Islet of Langerhans (tissue), 1 donor: ENCODE data around the gene CSMD2.
"Not testable (repeated sequence)": the region's sequence is repeated elsewhere in the genome, so short reads cannot be mapped to it uniquely, and the experiment has no call there.

ENCODE experiments used
- FAIRE-seq: peaks from one replicate; lab custom pipeline; 2011; peaks lifted over from hg19 to GRCh38; lab: Jason Lieb, UNC

Gene CSMD2

DNA sequence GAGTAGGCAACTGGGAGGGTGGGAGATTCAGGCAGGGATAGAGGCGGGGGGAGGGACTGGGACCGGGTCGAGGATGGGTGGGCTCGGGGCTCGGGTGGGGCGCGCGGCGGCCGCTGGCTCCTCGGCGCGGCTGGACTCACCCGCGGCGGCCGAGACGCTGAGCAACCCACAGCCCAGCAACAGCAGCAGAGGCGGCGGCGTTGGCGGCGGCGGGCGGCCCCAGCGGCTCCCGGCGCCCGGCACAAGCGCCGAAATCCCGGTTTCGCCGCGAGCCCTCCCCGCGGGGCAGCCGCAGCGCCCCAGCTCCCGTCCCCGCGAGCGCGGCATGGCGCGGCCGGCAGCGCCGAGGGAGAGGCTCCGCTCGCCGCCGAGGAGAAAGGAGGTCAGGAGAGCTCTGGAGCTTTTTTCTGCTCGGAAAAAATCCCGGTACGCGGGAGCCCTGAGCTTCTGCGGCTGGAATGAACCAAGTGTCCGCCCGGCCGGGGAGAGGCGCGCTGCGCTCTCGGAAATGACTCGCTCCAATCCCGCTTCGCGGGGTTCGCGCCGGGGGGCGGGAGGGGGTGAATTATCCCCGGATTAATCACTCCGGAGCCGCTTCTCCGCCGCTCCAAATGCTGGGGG lies at the start of gene CSMD2:
CSMD2 (minus strand) TSS at position 460 of the 621 bp plus-strand sequence; CDS start at position 327, 133 bp downstream.
- FAIRE-seq = no peak

DNA sequence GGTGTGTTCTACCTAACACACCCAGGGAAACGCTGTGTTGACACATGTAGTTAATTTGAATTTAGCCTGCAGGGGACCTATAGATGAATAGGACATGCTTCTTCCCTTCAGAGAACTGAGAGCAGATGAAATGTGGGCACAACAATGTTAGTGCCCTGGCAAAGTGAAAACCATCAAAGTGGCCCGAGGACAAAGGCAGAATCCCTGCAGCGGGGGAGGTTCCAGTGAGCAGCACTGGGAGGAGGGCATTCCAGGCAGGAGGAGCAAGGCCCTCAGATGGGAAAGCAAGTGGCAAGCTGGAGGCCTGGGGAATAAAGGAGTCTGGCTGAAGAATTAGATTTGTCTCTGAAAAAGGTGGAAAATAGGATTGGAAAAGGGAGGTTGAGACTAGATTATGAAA lies 48.9 kb upstream of the CSMD2 start:
- FAIRE-seq = no peak

DNA sequence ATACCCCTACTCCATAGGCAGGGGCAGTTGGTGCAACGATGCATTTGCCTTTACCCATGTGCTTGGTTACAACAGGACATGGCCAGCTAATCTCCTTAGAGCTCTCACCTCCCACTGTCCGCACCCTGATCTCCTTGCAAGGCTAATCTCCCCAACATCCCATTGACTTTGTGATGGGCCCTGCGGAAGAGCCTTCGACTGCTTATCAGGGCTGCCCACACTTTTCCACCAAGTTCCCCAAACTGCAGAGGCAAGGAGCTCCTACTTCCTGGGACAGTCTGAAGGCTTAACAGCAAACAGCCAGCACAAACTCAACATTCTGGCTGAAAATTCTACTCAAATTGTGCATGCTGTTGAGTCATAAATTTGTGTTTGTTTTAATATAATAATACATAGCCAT lies 47.6 kb upstream of the CSMD2 start:
- FAIRE-seq = no peak

DNA sequence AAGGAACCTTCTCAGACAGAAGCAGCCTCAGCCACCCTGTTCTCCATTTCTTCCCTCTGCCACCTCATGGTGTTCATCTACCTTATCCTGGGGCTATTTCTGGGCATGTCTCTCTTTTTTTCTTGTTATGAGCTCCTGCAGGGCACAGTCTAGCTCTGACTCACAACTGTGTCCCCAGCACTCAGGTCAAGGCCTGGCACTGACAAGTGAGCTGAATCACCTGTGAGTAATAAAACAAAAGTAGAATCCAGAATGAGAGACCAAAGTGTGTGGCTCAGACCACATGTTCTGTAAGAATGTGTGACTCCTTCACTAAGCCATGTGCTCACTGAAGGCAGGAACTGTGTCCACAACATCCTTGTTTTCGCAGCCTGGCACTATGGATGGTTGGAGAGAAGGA lies 34.9 kb upstream of the CSMD2 start:
- FAIRE-seq = no peak

DNA sequence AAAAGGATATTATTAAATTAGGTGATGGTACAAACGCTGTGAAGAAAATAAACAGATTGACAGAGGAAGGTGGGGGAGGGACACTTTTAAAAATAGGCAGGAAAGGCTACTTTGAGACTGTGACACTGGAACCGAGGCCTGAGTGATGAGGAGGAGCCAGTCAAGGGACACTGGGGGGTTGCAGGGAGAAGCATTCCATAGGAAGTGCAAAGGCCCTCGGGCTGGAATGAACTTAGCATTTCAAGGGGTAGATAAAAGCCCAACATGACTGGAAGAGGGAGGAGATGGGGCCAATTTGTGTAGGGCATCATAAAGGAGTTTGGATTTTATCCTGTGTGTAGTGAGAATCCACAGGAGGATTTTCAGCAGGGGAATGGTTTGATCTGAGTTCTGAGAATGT lies 27.6 kb upstream of the CSMD2 start:
- FAIRE-seq = no peak

DNA sequence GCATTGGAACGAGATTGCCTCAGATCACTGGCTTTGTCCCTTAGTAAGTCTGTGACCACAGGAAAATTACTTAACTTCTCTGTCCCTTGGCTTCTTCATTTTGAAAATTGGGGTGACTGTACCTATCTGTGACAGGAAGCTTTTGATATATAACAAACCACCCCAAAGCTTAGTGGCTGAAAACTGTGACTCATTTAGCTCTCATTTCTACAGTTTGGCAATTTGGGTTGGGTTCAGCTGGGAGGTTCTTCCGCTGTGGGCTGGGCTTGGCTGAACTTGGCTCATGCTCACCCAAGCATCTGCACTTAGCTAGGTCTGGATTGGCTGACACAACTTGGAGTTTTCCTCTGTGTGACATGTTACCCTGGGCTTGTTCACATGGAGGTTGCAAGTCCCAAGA lies 25.7 kb upstream of the CSMD2 start:
- no peak for FAIRE-seq

DNA sequence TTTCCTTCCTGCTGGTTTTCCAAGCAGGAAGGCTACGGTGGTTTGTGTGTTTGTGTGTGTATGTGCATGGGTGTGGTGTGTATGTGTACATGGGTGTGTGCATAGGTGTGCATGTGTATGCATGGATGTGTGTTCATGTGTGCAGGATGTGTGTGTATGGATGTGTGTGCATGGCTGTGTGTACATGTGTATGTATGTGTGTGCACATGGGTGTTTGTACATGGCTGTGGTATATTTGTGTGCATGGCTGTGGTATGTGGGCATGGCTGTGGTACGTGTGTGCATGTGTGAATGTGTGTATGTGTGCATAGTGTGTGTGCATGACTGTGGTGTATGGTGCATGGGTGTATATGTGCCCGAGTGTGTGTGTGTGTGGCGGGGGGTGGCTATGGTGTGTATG lies 24.0 kb upstream of the CSMD2 start:
- FAIRE-seq = no peak

DNA sequence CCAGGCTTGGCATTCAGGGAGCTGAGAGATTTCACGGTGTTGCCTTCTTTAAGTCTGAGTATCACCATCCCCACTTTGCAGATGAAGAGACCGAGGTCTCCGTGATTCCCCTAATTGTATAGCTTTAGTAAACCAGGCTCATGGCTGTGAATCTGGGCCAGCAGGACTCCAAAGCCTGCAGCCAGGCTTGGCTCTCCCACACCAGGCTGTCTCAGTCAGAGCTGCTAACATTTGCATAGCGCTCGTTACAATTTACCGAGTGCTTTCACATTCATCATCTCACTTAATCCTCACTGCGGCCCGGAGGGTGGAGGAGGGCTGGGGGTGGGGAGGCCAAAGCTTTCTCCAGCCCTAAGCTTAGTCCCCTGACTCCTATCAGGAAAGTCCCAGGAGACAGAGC lies 23.4 kb upstream of the CSMD2 start:
- no peak for FAIRE-seq

DNA sequence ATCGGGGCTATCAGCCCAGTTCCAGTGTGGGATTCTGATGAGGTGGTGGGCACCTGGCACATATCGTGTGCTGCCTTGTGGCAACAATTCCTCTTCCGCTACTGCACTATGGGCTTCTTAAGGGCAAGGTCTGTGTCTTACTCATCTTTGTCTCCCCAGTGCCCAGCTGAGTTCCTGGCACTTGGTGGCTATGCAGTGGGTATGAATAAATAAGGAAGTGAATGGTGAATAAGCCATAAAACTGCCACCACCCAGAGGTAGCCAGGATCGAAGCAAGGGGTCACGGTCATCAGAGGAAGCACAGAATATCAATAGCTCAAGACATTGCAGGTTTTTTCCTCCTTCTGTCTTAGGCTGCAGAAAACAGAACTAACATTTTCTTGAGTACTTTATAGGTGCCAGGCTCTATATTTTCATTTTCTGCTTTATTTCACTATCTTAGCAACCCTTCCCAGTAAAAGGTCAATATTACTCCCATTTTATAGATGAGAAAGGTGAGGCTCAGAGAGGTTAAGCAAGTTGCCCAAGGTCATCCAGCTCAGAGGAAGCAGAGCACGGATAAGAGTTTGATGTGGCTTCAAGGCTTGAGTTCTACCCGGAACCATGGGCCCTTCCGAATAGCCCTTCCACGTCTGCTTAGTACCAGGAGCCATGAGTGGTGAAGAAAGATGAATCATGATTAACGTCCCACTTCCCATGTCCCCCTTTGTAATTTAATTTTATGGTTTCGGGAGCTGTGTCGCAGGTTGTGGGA lies 21.9 kb upstream of the CSMD2 start:
- FAIRE-seq = no peak

DNA sequence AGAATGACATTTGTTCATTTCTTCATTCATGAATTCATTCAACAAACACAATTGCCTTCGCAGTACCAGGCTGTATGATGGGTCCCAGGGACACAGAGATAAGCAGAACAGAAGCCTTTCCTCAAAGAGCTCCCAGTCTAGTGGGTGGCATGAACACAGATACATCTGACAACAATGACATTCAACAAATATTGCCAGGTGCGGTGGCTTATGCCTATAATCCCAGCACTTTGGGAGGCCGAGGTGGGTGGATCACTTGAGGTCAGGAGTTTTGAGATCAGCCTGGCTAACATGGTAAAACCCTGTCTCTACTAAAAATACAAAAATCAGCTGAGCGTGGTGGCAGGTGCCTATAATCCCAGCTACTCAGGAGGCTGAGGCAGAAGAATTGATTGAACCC lies 18.4 kb upstream of the CSMD2 start:
- FAIRE-seq = not testable (repeated sequence)

DNA sequence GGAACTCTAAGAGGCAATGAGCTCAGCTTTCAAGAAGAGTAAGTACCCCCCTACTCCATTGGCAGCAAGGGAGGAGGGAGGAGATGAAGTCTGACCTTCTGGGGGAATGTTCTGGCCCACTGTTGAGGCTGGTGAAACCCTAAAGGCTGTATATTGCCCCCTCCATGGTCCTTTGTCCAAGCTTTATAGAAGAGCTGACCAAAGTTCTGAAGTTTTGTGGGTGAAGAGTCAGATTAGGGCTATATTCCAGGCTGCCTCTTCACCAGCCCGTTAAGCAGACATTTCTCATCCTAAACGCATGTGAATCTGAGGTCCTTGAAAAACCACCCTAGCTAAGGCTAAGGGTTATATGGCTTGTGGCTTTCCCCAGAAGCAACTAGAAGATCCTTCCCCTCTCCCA lies 13.0 kb upstream of the CSMD2 start:
- no peak for FAIRE-seq

DNA sequence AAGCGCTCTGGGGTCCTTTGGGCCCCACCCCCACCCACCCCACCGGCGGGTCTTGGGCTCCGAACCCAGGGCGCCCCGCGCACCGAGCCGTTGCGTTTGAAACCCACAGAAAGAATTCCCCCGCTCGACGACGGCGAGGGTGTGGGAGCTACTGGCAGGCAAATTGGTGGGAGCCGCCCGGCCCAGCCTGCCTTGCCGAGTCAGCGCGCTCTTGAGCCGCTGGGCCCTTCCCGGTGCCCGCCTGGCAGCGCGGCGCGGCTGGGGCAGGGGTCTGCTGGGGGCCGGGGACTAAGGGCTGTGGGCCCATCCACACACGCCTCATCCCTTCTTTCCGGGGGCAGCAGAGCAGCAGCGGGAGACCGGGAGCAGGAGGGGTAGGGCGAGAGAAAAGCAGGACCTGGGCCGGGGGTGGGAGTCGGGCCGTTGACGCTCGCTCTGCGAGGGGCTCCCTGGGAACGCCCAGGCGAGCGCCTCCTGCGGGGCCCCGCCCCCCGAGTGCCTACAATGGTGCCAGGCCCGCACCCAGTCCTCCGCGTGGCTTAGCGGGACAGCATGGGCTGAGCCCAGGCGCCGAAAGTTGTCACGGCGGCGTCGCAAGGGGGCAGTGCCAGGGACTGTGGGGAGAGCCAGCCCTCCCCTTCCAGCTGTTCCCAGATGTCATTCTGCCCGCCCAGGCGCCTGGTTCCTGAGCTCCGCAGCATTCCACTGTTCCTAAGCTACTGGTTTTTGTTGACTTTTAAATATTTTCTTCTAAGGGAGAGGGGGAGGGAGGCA lies 12.0 kb upstream of the CSMD2 start, which contains the start of gene C1orf94:
C1orf94 (plus strand) TSS at position 78 of the 774 bp plus-strand sequence. CDS start 883 bp downstream, outside the sequence.
- FAIRE-seq = no peak

DNA sequence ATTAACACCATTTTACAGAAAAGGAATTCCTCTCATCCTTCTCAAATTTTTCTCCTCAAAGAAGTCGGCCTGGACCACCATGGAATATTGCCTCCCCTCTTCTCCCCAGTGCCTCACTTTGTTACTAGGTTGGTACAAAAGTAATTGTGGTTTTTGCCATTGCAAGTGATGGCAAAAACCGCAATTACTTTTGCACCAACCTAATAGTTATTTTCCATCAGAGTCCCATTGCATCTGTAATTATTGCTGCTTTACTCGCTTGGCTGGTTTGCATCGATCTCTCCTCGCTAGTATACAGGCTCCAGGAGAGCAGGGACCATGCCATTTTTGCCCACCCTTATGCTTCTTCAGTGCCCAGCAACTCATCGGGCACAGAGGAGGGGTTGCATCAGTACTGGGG lies 10.7 kb upstream of the CSMD2 start:
- no peak for FAIRE-seq

DNA sequence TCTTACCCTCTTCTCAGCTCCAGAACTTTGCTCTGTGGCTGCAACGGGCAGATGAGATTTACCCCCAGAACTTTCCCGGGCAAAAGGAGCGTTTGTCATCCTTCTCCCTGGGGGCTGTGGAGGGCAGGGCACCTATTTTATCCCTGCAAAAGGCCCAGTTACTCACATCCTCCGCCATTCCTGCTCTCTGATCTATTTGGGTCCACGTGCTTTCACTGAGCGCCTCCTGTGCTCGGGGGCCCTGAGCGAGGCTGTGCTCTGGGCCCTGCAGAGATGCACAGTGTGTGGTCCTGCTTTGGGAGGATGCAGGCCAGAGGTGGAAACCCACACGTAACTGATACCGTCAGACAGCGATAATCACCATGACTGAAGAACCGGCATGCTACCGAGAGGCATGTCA lies 2.4 kb upstream of the CSMD2 start:
- FAIRE-seq = no peak

DNA sequence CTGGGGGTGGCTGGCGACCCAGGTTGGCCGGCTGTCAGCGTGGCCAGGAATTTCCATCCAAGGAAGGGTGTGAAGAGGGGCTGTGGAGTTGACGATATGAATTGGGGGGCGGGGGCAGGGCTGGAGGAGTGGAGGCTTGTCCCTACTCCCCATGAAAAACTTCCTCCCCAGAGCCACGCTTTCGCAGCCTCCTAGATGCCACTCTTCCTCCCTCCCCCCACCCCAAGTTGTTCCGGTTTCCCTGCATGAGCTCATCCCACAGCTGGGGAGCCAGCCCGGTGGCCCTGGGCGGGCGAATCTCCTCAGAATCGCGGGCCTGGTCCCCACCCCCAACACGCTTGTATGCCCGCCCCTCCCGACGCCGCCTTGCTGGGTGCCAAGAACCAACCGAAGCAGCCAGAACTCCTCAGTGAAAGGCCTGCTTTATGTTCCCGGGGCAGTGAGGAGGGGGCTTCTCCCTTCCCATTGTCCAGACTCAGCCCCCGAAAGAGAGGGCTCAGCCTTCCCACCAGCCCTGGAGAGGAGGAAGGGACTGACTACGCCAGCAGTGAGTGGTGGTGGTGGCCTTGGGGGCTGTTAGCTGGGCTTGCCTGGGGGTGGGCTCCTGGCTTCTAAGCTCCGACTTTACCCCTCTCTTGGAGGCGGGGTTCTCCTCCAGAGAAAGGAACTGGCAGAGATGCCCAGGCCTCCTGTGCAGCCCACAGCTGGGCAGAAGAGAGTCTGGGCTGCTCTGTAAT lies 1.8 kb upstream of the CSMD2 start:
- no peak for FAIRE-seq

DNA sequence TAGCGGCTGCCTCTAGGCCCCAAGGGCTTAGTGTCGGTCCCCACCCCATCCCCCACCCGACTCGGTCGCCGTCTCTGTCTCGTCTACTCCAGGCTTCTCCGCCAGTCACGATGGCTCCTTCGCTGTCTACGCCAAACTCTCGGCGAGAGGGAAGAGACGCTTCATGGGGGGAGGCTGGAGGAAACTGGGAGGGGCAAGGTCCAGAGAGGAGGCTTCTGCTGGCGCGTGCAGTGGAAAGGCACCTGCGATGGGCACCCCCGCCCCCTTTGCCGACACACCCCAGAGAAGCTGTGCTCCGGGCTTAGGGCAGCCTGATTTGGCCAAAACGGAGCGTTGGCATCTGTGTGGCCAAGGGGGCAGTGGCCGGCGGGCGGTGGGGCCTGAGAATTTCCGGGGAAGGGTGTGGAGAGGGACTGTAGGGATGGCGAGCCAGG lies 1.2 kb upstream of the CSMD2 start:
- FAIRE-seq = no peak

DNA sequence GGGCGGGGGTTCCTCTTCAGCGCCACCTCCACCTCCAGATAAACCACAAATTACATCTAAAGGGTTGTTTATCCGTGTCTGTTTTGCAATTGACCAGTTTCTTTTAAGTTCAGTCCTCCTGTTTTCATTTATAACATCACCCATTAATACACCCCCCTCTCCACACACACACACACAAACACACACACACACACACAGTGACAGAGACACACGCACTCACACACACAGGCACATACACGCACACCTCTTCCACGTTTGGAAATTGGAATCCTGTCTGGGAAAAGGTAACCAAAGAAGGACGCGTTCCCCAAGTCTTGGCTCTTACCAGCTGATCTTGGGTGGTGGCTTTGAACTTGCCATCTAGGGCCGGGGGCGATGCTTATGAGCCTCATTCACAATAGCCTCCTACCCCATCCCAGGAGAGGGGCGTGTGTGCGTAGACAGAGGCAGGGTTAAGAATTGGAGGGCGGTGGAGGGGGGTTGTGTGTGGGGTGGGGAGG lies 442 bp upstream of the CSMD2 start:
- FAIRE-seq = no peak

DNA sequence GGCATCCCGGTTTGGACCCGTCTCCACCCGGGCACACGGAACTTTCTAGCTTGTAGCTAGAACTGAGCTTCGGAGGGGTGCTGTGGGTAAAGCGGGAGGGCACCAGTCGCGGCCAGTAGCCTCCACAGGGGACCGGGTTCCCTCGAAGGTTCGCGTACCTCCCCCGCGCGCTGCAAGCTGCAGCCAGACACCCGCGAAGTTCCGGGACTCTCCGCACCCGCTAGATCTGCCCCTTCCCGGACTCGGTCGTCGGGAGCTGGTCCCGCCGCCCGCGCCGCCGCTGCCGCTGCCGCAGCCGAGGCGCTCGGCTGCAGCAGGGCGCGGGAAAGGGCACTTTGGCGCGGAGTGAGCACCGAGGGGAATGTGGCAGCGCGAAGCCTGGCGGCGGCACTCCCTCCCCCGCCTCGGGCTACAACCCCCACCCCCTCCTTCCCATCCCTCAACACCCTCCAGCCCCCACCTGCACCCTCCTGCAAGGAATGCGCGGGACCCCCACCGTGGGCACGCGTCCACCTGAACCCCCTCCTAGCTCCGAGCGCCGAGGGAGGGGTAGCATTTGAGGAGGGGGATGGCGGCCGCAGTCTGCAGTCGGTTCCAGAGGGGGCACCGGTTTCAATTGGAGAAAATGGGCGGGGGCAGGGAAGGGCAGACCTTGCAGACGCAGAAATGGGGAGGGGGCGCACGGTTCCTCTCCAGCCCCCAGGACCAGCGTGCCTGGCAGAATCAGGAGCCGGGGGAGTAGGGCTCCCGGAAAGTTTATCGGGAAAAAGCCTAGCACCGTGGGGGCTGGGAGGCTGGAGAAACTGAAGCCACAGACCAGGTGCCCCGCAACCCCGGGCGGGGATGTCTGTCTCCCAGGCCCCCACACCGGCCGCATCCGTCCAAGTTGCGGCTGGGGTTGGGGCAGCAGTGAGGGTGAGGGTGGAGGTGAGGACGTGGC lies 968 bp downstream of the CSMD2 start:
- FAIRE-seq = no peak

DNA sequence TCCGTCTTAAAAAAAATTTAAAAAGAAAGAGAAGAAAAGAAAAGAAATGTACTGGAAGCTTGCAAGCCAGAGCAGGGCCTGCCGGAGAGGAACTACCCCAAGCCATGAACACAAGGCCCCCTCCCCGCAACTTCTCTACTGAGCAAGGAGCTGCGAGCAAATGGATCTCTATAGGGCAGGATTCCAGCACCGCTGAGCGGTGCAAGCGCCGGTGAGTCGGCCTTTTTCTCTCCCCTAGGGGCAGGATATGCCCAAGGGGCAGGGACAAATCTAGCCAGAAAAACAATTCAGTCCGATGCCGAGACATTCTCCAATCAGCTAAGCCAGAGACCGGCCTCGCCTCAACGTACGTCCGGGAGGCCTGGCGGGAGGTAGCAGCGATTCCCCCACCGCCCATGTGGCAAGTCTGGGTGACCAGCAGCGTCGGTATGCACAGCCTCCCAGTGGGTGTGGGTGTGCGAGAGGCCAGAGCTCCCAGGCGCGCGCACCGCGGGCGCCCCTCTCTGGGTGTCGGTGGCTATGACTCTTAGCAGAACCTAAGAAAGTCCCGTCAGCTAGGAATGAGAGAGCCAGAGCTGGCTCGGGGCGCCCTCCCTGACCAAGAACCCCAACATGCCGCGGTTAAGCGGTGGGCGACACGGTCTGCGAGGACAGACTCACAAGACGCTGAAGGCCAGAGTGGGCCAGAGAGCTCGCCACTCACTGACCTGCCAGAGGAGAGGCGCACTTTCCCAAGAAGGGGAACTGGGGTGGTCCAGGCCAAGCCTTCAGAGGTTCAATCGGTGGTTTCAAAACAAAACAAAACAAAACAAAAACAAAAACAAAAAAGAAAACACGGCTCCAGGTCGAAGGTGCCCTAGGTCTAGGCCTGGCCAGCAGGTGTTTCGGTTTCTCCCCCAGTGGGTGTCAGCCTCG lies 1.9 kb downstream of the CSMD2 start:
- FAIRE-seq = no peak

DNA sequence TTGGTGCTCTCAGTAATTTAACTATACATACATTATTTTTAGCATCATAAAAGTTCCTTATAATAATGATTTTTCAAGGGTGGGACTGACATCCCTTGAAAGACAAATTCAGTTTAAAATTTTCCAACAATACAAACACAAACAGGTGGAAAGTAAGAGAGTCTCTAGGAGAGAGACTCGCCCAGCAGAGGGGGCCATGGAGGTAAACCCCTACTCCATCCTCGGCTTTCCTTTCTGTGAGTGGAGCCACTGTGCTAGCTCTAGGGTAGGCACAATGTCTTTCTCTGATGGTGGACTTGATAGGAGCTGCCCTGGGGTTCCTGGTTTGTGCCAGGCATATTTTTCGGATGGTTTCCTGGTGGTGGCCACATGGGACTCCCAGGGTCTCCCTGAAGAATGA lies 8.3 kb downstream of the CSMD2 start:
- FAIRE-seq = no peak
